GM21447 (cell line): ENCODE results near the gene KRT6C.
"Not testable (repeated sequence)": the region's sequence is repeated elsewhere in the genome, so short reads cannot be mapped to it uniquely, and the experiment has no call there.

ENCODE experiments used
- ATAC-seq: cut with Tn5 transposase; IDR thresholded peaks from one replicate; pipeline ENCODE4 v1.9.1; 2021; ENCODE audit not compliant: unreplicated experiment

Gene KRT6C

GRCh38 chr12:52458861-52459260 is 14.7 kb downstream of the KRT6C start:
- no peak for ATAC-seq

- ATAC-seq = no peak
These were observed 17.8 kb downstream of the KRT6C start for GRCh38 chr12:52455821-52456220.

- ATAC-seq = no peak
These were observed 19.0 kb downstream of the KRT6C start for GRCh38 chr12:52454411-52455201.

GRCh38 chr12:52452101-52452500 is 21.5 kb downstream of the KRT6C start, which contains the start of gene KRT6B:
Gene KRT6B, minus strand, starts transcription at chr12:52452146. Its CDS starts 68 bp downstream, at chr12:52452078.
- no peak for ATAC-seq

- no peak for ATAC-seq
These were observed 25.4 kb downstream of the KRT6C start for GRCh38 chr12:52448228-52448627.

- ATAC-seq = not testable (repeated sequence)
These were observed 26.4 kb downstream of the KRT6C start for GRCh38 chr12:52447196-52447595.

DNA sequence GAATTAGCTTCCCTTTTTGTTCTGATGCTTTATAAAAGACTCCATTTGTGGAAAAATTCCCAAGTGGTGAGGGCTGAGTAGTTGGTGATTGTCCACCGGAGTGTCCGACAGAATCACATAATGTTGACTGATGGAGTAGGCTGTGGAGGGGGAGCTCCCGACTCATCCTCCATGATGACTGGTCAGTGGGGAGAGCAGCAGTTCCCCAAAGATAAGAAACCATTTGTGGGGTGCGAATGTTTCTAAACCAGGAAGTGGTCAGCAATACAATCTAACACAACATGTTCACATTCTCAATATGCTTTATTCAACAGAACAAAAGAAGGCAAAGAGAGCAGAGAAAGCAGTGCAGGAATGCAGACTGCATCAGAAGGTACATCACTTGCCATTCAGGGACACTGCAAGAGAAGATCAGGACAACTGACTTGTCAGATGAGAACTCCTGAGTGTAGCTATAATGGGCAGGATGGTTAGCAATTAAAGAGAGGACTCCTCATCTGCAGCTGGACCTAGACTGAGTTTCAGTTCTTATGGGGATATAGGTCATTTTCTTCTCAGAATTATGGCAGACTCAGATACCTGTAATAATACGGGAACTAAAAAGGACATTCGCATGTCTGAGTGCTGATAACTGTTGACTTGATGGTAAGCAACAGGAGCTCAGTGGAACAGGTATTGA is 27.1 kb downstream of the KRT6C start:
- no peak for ATAC-seq

DNA sequence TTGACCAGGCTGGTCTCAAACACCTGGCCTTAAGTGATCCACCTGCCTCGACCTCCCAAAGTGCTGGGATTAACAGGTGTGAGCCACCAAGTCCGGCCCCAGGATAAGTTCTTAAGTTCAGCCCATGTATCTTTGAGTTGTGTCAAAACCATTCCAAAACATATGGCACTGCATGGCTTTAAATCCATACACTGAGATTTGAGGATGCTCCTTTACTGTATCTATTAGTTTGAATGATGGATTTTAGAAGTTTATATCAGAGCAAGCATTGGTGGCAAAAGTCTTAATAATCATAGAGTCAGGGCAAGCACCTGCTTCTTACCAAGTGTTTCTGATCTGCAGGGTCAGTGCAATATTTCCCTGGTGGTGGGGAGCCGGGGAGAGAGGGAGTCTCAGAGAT is 27.7 kb downstream of the KRT6C start:
- no peak for ATAC-seq

GRCh38 chr12:52444647-52445595 is 28.7 kb downstream of the KRT6C start:
- ATAC-seq = no peak

GRCh38 chr12:52443966-52444365 is 29.6 kb downstream of the KRT6C start:
- ATAC-seq = no peak

DNA sequence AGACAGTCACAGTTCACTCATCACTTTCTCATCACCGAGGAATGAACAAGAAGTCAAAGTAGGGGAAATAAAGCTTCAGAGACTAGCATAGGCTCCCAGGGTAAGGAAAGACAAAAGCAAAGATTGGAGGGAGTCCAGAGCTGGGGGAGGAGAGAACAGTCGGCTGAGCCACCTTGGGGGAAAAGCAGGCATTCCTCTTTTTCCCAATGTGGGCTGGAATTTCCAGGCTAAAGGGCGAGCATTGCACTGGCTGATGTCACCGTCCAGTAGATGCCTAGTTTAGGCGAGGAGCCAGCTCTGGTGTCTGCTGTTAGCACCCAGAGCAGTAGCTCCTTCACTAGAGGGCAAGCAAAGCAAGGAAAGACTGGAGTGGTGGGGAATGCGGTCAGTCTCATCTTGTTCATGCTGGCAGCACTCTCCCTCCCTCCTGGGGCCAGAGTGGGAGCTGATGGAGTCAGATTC is 31.0 kb downstream of the KRT6C start:
- ATAC-seq = no peak

DNA sequence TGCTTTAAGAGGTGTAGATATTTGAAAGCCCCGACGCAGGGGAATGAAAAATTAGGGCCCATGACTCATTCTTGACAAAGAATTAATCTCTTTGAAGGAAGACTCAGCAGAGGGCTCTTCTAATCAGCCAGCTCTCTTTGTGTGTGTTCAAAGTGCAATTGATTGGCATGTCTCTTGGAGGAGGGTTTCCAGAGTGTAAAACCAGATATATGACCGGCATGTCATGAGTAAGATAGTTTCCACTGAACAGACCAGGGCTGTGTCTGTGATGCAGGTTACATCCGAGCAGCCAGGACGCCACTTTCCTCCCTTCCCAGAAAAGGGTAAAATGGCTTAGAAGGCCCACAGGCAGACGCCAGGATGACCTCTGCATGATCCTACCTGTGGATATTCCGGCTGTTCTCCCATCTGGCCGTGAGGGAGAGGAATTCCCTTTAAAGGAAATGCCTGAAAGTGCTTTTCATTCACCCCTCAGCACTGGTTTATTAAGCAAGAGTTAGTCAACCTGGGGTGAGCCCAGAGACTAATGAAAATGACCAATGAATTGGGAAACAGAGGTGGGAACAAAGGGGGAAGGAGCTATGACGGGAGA is 32.2 kb downstream of the KRT6C start:
- ATAC-seq = no peak

DNA sequence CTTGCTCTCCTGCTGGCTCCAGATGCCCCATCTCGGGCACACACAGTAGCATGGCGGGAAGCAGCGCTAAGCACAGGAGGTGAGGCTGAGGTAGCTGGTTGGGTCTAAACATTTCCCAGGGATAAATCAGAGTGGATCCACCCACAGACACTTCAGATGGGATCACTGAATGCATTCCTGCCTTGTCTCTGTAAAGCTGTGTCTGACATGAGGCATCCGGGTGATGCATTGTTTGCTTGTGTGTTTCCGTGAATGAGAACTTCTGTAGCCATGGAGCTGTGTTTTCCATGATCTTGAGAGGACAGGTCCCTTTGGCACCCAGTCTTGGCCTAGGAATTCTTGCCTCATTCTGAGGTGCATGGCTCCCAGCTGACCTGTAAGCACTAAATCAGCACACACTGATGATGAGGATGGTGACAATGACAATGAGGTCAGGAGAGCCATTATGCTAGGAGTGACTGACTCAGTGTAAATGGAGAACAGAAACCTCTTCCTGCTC is 32.7 kb downstream of the KRT6C start:
- no peak for ATAC-seq

DNA sequence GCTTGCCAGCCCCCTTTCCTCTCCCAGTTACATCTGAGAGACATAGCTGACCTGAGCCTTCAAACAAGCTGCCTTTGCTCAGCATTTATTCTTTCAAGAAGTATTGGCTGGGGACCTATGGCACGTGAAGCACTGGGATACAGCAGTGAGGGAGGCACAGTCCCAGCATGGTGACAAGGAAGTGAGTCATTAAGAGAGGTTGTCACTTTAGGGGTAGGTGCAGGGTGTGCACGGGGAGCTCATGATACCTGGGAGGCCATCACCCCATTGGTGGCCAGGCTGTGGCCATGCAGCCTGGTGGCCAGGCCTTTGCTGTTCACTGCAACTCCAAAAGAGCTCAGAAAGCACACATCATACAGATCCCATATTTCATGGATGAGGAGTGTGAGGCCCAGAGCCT is 33.8 kb downstream of the KRT6C start:
- ATAC-seq = no peak

- ATAC-seq = no peak
These were observed 34.2 kb downstream of the KRT6C start for GRCh38 chr12:52439420-52439819.

DNA sequence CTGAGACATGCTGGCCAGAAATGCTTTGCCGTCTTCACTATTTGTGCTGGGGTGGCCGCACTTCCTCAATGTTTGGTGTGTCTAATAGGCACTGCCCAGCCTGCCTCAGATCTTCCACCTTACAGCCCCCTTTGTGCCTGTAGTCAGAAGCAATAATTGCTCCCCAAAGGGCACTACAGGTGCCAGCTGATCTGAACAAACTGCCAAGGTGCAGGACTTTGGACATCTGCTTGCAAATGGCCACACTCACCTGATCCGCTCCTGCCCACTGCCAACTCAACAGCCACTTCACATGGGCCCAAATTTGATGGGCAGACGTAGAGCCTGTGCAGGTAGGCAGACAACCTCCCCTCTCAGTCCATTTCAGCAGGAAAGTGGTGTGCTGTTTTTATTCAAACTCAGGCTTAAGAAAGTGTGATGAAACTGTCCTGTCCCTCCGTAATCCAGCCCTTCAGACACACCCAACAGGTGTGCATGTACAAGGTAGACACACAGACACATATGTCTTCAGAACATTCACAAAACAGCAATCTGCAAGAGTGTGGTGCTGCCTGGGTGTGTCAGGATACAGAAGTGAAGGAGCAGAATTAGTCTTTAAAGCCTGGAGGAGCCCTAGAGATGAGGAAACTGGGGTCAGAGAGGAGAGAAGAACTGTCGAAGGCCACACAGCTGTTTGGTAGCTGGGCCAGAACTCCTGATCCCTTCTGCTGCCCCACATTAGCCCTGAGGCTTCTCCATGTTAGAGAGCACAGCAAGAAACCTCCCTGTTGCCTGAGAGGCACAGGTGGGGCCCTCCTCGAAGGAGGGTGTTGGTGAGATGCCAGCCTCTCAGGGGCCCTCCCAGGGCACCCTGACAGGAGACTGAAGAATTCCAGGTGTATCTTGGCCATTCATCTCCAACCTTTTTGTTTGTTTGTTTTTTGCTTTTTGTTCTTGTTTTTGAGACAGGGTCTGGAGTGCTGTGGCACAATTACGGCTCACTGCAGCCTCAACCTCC is 35.0 kb downstream of the KRT6C start:
- no peak for ATAC-seq

- no peak for ATAC-seq
These were observed 36.1 kb downstream of the KRT6C start for GRCh38 chr12:52437508-52437907.

- no peak for ATAC-seq
These were observed 36.7 kb downstream of the KRT6C start for GRCh38 chr12:52436828-52437474.
